ENCODE results near the gene SH3GL1.

The SH3GL1 gene

DNA sequence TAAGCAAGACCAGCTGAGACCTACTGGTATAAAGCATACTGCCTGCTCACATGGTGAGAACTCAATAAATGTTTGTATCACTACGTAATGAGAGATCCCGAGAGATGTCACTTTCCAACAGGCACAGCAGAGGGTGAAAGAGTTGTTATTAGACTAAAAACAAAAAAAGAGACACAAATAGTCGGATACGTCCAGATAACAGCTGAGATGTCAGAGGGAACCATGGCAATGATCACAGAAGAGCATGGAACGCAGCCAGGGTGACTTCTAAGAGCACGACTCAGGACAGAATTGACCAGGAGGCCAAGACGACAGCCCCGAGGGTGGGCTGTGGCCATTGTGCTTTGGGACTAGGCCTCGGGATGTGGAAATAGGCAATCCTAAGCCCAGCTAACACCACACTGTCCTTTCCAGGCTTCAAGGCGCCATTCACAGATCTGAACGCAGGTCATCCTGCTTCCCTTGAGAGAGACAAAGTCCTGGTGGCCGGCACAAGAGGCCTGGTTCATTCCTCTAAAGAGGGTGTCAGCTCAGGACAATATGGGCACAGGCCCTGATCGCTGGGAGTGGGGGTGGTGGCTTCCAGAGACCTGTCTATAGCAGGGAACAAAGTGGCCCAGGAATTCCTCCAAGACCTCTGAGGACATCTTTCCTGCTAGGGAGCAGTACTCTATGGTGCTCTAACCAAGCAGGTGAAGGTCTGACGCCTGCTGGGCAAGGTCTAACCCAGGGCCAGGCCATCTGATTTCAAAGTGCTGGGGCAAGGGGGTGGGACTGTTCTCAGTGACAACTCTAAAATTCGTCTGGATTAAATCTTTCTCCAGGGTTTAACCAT is 3.2 kb downstream of the SH3GL1 start:
- no peak for DNase-seq (ENCODE audit: low read depth)

DNA sequence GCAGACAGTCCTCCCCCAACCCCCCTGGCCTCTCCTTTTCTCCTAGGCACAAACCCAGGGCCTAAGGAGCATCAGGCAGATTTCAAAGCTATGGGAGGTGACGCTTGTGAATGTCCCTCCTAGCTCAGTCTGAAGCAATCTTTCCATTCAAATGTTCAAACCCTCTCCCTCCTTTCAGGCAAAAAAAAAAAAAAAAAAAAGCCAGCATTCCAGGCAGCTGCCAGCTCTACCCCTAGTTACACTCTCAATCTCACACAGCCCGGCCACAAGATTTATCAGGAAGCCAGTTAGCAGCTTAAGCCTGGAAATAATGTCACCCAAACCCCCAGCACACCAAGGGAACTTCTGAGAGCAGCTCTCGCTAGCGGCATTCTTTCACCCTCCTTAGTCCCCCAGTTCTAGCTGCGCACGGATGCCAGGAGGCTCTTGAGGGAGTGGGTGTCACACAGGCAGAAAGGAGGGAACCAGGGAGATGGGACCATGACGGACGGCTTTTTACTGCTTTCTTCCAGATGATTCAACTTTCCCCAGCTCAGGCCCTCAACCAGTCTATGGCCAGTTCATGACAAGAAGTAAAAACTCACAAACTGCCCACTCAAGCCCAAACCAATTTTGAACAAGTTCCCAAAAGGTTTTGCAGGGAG is 6.3 kb downstream of the SH3GL1 start:
- DNase-seq (ENCODE audit: low read depth) = no peak

GRCh38 chr19:4391701-4392483 is 8.5 kb downstream of the SH3GL1 start:
- no peak for DNase-seq (ENCODE audit: low read depth)

- no peak for DNase-seq (ENCODE audit: low read depth)
Observed at GRCh38 chr19:4391306-4391693, 9.0 kb downstream of the SH3GL1 start.

- no peak for DNase-seq (ENCODE audit: low read depth)
Observed at GRCh38 chr19:4390567-4391305, 9.6 kb downstream of the SH3GL1 start.

DNA sequence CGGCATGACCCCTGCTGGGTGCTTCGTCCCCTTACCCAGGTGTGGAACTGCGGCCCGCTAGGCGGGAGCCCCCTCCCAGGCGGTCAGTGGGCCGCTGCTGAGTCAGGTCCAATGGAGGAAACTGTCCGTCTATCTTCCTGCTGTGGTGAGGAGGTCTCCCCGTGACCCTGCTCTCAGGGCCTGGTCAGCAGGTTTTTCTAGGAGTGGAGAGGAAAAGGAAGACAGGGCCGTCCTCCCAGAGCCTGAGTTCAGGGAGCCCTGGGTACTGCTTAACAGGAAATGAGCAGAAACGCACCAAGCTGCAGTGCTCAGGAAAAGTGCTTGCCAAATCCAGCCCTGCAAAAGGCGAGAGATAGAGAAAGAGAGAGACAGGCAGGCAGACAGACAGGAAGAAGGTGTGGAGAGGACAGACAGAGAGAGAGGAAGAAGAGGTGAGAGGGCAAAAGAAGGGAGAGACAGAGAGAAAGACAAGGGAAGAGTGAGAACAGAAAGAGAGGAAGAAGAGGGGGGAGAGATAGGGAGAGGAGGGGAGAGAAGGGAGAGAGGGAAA is 10.3 kb downstream of the SH3GL1 start:
- no peak for DNase-seq (ENCODE audit: low read depth)

GRCh38 chr19:4389511-4390016 is 10.8 kb downstream of the SH3GL1 start:
- DNase-seq (ENCODE audit: low read depth) = no peak

GRCh38 chr19:4389064-4389375 is 11.3 kb downstream of the SH3GL1 start:
- DNase-seq (ENCODE audit: low read depth) = no peak

- no peak for DNase-seq (ENCODE audit: low read depth)
Observed at GRCh38 chr19:4388337-4389063, 11.8 kb downstream of the SH3GL1 start.

GRCh38 chr19:4386041-4386782 is 14.1 kb downstream of the SH3GL1 start:
- DNase-seq (ENCODE audit: low read depth) = no peak

GRCh38 chr19:4385291-4386040 is 14.9 kb downstream of the SH3GL1 start:
- no peak for DNase-seq (ENCODE audit: low read depth)

DNA sequence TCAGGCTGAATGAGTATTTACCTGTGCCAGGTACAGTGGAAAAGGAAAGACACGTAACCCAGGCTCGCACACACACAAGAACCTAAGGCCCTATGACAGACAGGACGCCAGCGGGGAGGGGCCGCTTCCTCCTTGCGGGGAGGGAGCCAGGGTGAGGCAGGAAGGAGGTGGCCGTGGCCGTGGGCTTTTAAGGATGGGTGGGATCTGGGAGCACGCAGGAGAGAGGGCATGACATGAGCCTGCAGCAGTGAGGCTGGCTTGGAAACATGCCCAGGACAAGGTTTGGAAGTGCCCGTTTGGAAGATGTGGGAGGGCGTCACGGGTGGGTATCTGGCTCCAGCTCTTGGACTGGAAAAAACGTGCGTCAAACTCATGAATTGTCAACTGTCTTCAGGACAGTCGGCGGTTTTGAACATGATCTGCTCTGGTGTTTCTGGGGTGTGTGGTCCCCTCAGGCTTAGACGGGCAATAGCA is 20.1 kb downstream of the SH3GL1 start:
- peak; percentile 52 for DNase-seq (ENCODE audit: low read depth)

DNA sequence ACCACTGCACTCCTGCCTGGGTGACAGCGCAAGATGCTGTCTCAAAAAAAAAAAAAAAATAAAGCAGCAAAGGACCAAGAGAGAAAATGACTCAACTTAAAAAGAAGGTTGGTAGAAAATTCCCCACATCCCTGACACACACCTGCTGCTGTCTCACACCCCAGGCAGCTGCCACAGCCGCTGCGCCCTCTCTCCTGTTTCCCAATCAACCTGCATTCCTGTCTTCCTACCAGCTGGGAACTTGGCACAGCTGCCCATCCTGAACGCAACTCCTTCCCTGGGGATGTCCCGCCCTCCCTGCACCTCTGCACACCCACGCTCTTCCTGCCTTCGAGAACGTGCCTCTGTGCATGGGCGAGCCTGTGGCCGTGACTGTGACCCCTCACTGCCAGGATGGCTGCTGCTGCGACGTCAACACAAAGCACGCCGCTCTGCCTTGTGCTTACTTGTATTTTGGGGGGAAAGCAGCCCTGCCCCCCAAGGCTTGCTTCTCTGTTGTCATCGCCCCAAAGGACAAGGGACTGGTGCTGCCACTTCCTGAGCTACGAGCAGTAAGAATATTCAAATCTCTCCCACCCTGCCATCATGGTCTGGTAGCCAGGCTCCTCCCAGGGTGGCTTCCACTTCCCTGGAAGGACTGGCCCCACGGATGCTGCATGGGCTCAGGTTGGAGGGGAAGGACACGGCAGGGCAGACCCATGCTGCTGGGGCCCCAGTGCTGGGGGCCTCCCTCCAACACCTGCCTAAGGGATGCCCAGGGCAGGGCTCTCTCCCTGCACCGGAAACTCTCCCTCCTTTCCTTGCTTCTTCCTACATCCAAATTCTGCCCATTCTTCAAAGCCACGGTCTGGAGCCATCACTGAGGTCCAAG is 20.7 kb downstream of the SH3GL1 start:
- DNase-seq (ENCODE audit: low read depth) = no peak

GRCh38 chr19:4378886-4379285 is 21.5 kb downstream of the SH3GL1 start:
- DNase-seq (ENCODE audit: low read depth) = no peak

DNA sequence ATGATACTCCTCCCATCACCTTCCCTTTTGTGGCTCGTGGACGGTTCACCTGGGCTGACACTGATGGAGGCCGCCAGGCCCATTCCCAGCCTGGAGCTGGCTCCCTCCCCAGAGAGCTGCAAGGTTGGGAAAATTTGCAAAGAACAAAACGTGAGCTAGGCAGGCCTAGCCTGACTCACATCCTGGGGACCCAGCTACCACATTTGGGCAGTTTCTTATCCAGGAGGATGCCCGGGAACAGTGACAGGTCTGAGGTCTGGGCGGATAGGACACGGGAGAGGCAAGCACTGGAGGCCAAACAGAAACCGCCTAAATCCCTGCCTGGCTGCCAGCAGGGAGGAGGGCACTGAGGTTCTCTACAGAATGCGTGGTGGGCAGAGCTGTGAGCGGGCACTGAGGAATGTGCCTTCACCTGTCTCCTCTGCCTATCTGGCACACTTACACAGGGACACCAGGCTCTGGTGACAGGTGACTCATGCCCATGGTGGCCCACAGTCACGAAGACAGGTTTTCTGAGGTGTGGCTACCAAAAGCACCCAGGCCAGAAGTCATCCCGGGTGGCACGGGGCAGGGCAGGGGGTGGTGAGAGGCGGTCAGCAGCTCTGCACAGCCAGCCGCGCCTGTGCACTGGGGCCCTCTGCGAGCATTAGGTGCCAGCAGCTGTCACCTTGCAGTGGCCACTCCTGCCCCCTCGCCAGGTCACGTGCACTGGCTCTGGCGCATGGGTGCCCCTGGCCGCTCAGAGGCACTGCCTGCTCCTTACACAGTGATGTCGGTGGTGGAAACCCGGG is 23.2 kb downstream of the SH3GL1 start:
- DNase-seq (ENCODE audit: low read depth) = no peak

DNA sequence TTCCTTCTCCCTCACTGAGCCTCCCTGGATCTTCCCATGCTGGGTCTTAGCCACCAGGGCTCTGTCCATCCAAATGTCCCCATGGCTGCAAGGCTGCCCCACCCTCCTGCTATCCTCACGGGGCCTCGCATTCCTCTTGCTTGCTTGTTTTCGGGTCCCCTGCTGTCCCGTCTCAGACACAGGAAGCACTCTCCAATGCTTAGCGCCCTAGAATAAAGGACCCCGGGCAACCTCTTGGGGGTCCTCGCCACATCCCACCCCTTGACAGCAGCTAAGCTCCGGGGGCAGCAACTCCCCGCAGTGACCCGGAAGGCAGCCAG is 23.7 kb downstream of the SH3GL1 start:
- no peak for DNase-seq (ENCODE audit: low read depth)

DNA sequence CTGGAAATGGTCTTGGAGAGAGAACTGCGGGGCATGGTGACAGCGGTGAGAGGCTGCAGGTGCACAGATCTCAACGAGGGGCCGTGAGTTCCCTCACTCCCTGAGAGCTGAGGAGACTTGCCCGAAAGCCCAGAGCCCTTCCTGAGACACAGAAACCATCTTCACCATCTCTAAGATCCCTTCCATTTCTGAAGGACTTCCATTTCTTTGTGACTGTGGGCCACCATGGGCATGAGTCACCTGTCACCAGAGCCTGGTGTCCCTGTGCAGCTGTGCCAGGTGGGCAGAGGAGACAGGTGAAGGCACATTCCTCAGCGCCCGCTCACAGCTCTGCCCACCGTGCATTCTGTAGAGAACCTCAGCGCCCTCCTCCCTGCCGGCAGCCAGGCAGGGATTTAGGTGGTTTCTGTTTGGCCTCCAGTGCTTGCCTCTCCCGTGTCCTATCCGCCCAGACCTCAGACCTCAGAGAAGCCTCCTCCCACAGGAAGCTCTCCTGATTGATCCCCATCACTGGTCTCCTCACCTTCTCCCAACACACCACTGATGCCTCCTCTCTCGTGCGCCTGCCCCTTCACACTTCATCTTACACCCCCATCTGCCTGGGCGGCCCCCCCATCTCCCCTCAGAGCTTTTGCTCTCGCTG is 24.2 kb downstream of the SH3GL1 start:
- DNase-seq (ENCODE audit: low read depth) = no peak
